BJ (cell line): ENCODE data around the gene ESAM. TPM values are rescaled to one million over a fixed set of nuclear protein-coding genes. Genes with fewer than 3 reads are reported as not detected.

Source experiments
- CTCF ChIA-PET: fragments of 350-600 bp; formaldehyde crosslinking; extraction: SDS; loops from one replicate; lab custom pipeline; 2021; ENCODE audit warnings: antibody characterized with exemption, inconsistent platforms; lab: Yijun Ruan, JAX
- POLR2A ChIA-PET: fragments of 300-600 bp; sonication (Branson Sonifier 250); formaldehyde crosslinking; extraction: SDS; loops from one replicate; lab custom pipeline; 2021; ENCODE audit warnings: antibody characterized with exemption; lab: Charles Lee
- DNase-seq: peaks from one replicate; pipeline ENCODE4 v3.0.0-alpha.2; 2011; ENCODE audit warnings: low read depth
- H3K27me3 ChIP-seq: 2 replicates; pipeline ENCODE4 v1.6.0; 2011; ENCODE audit warnings: low read length; ENCODE audit not compliant: control insufficient read depth, insufficient read depth
- H3K36me3 ChIP-seq: 2 replicates; pipeline ENCODE4 v1.5.1; 2011; ENCODE audit warnings: low read length; ENCODE audit not compliant: control insufficient read depth, insufficient read depth
- H3K4me3 ChIP-seq: 2 replicates; pipeline ENCODE4 v1.5.1; 2011; ENCODE audit warnings: low read depth, mild to moderate bottlenecking, control low read depth, low read length
- polyA plus RNA-seq: library from polyadenylated mRNA; depleted of rRNA; stranded (reverse); fragments of >200 nt; gene quantifications from 2 replicates; pipeline ENCODE4 v1.2.3, GENCODE V29; 2011
- TF ChIP-seq, protein P1 (sequence below): IDR thresholded peaks from 2 replicates; pipeline ENCODE4 v1.5.1; 2011; ENCODE audit warnings: low read depth, mild to moderate bottlenecking, control low read depth, inconsistent platforms, low read length, moderate library complexity; ENCODE audit not compliant: insufficient read depth

ESAM gene
- polyA plus RNA-seq, 1 experiment = 0.17 TPM

DNA sequence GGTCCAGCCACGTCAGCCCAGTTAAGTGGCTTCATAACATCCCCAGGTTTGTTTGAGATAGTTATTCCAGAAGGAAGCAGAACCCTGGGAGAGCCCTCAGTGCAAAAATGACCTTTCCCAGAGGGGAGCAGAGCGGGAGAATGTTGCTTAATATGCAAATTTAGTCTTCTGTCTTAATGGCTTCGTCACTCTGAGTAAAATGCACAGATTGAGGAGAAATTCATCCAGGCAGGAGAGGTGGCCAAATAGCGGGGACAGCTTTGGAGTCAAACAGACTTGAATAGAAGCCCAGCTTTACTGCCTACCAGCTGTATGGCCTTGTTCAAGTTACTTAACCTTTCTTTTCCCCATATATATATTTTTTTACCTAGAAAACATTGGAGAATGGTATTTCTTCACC, 34.6 kb downstream of the ESAM start:
- ChIA-PET CTCF (no interaction called here), POLR2A (no interaction called here)
- Histone ChIP-seq H3K4me3 (no peak overlapping the region), H3K36me3 (no peaks in the 10 kb centered on the region), H3K27me3 (peaks cover 4% of the 10 kb centered on the region)
- no peak for DNase-seq
- TF ChIP-seq, protein P1, sequence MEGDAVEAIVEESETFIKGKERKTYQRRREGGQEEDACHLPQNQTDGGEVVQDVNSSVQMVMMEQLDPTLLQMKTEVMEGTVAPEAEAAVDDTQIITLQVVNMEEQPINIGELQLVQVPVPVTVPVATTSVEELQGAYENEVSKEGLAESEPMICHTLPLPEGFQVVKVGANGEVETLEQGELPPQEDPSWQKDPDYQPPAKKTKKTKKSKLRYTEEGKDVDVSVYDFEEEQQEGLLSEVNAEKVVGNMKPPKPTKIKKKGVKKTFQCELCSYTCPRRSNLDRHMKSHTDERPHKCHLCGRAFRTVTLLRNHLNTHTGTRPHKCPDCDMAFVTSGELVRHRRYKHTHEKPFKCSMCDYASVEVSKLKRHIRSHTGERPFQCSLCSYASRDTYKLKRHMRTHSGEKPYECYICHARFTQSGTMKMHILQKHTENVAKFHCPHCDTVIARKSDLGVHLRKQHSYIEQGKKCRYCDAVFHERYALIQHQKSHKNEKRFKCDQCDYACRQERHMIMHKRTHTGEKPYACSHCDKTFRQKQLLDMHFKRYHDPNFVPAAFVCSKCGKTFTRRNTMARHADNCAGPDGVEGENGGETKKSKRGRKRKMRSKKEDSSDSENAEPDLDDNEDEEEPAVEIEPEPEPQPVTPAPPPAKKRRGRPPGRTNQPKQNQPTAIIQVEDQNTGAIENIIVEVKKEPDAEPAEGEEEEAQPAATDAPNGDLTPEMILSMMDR = no peak

DNA sequence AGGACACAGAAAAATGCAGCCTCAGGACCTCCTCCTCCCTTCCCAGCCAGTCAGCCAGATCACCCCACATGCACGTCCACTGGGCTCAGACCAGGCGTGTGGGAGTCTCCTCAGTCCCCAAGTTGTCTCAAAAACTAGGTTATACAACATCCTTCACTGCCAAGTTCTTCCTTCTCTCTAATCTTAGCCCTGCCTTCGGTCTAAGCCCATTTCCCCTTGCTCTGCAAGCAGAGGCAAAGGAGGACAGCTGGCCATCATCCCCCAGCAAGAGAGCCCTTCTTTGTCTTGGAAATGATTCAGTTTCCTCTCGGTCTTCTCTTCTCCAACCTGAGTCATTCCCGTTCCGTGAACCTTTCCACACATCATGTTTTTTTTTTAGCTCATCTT, 36.4 kb downstream of the ESAM start:
- no peak for DNase-seq
- Histone ChIP-seq H3K27me3 (peaks cover 15% of the 10 kb centered on the region), H3K4me3 (no peak overlapping the region), H3K36me3 (no peaks in the 10 kb centered on the region)
- ChIA-PET CTCF (interaction anchor here (0.9 kb wide), 1 partner anchor 140 kb away, joined by 3 read pairs; no protein-coding TSS in a partner anchor), POLR2A (no interaction called here)
- TF ChIP-seq, protein P1 = no peak

DNA sequence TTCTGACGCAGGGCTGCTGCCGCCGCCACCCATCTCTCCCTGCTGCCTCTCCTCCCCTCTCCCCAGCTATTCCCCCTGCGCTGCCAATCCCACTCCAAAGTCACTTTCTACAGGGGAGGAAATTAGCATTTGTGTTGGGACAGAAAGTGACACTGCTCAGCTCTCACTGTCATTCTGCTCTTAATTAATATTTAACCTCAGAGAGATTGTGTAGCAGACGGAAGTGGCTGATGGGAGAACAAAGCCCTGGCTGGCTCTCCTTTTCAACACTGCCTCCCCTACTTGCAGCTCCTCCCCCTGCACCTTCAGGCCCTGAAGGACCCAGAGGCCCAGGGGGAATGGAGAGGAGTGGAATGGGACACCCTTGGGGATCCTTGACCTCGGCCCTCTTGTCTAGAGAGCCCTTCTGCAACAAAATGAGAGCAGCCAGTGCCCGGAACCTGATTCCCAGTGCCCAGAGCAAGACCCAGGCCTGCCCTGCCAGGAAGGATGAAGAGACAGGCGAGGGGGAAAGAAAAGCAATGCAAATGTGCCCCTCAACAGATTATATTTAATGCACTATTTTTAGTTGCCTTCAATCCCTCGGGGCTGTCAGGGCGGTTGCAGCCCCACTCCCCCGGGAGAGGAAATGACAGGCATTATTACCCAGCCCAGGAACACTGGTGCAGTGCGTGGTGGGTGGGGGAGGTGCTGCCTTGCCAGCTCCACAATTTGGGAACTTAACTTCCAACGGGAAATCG, 36.9 kb downstream of the ESAM start:
- peaks cover 18% of the 10 kb centered on the region for H3K27me3 ChIP-seq
- no peaks in the 10 kb centered on the region for H3K36me3 ChIP-seq
- POLR2A ChIA-PET = no interaction called here
- DNase-seq = no peak
- CTCF ChIA-PET = interaction anchor here (0.9 kb wide), 1 partner anchor 141 kb away, joined by 3 read pairs; no protein-coding TSS in a partner anchor
- TF ChIP-seq, protein P1 = no peak
- H3K4me3 ChIP-seq = no peak overlapping the region

DNA sequence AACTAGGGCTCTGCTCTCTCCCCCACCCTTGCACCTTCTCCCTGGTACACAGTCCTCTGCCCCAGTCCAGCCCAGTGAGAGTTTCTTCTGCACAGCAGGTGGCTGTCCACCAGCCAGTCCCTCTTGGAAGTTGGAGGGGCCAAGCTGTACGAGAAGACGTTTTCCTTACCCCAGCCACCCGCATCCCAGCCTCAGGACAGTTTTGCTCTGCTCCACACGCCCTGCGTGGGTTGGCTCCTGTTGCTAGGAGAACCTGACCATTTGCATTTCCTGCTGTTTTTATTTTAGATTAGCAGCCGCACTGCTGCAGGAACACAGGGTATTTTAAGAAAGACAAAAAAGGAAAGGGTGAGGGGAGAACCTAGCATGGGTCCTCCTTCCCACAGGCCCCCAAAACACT, 39.9 kb downstream of the ESAM start:
- TF ChIP-seq, protein P1 = no peak
- peaks cover 38% of the 10 kb centered on the region for H3K27me3 ChIP-seq
- no peak for DNase-seq
- H3K36me3 ChIP-seq = no peaks in the 10 kb centered on the region
- no peak overlapping the region for H3K4me3 ChIP-seq
- POLR2A ChIA-PET = no interaction called here
- CTCF ChIA-PET = no interaction called here

DNA sequence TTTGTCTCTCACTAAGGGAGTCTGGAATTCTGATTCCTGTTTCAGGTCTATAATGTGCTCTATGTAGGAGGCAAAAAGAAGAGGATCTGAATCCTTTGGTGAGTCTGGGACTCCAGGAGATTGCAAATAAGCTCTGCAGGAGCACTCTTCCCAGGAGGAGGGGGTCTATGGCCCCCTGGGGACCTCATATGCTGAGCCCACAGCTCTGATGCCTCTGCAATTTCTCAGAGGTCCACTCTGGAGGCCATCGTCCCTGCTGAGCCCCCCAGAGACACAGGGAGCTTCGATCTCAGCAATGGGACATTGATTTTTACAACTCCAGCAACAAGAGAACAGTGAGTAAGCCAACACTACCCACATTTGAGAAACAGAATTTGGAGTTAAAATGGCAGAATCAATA, 42.6 kb downstream of the ESAM start:
- TF ChIP-seq, protein P1 = no peak
- H3K36me3 ChIP-seq = no peaks in the 10 kb centered on the region
- POLR2A ChIA-PET = no interaction called here
- no peak overlapping the region for H3K4me3 ChIP-seq
- CTCF ChIA-PET = interaction anchor here (1.5 to 1.7 kb wide), 3 partner anchors 11 to 27 kb away, joined by 3 to 4 read pairs (median 4); partner anchors contain the start of gene NRGN
- no peak for DNase-seq
- H3K27me3 ChIP-seq = peaks cover 40% of the 10 kb centered on the region
